HepG2 (cell line): ENCODE measurements around the gene SLC2A11.

Source experiments
- ARID3A ChIP-seq: IDR thresholded peaks from 2 replicates; pipeline ENCODE4 v1.6.1; 2012; ENCODE audit warnings: low read depth, low read length, improper control_type of control experiment
- CENPT ChIP-seq: sonication (generic); formaldehyde crosslinking; IDR thresholded peaks from 2 replicates; pipeline ENCODE4 v1.8.0; 2022; ENCODE audit warnings: low read depth, mild to moderate bottlenecking, moderate library complexity, missing genetic modification reagents
- EED ChIP-seq: sonication (generic); formaldehyde crosslinking; IDR thresholded peaks from 2 replicates; pipeline ENCODE4 v1.5.0; 2020; ENCODE audit warnings: mild to moderate bottlenecking, missing genetic modification reagents
- TBP ChIP-seq: sonication (generic); formaldehyde crosslinking; IDR thresholded peaks from 2 replicates; pipeline ENCODE4 v1.5.0; 2020; ENCODE audit warnings: missing genetic modification reagents
- UBTF ChIP-seq: sonication (generic); formaldehyde crosslinking; IDR thresholded peaks from 2 replicates; pipeline ENCODE4 v1.4.0; 2020; ENCODE audit warnings: mild to moderate bottlenecking, missing genetic modification reagents
- ZNF253 ChIP-seq: sonication (generic); formaldehyde crosslinking; IDR thresholded peaks from 2 replicates; pipeline ENCODE4 v1.8.0; 2022; ENCODE audit warnings: mild to moderate bottlenecking, missing genetic modification reagents, borderline replicate concordance
- ZNF431 ChIP-seq: sonication (generic); formaldehyde crosslinking; IDR thresholded peaks from 2 replicates; pipeline ENCODE4 v1.9.0; 2022; ENCODE audit warnings: missing genetic modification reagents, low read depth, mild to moderate bottlenecking, borderline replicate concordance

- TF ChIP-seq ARID3A (no peak), TBP (CRISPR knock-in tag) (no peak), ZNF253 (CRISPR knock-in tag) (no peak), CENPT (CRISPR knock-in tag) (no peak), ZNF431 (CRISPR knock-in tag) (no peak), UBTF (CRISPR knock-in tag) (no peak), EED (no peak)
Measured at GRCh38 chr22:23882370-23882769, 24.7 kb downstream of the SLC2A11 start.
